ENCODE measurements around the gene ID4.

DNA sequence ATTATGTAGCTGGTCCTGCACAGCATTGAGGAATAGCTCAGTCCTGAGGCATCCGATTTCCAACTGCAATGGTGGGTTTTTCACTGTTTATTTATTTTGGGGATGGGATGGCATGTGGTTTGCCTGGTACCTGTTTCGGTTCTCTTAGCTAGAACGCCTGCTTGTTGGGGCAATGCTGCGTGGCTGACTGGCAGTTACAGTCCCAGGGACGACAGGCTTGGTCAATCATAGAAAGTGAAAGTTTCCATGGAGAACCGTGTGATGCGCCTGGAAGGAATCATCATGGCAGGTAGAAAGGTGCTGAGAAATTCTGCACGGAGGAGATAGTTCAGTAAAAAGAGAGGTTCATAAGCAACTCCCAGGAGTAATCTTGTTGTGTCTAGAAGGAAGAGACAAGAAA, 18.4 kb downstream of the ID4 start:
- TF ChIP-seq EZH2 (IDR thresholded peaks at IDR 0.05; ENCODE audit: insufficient read depth, poor library complexity, severe bottlenecking) (no peak), EZH2phosphoT487 (IDR thresholded peaks at IDR 0.05; ENCODE audit: insufficient read depth, low read depth) (no peak)
